Measurements from ENCODE around the gene CST6. TPM values are rescaled to one million over a fixed set of nuclear protein-coding genes. Genes with fewer than 3 reads are reported as not detected.

CST6 gene
- total RNA-seq, 1 donor from 2014 or later, result not detected

- no peak overlapping the region for H3K27ac Mint-ChIP-seq (ENCODE audit: unreplicated experiment)
- no peak overlapping the region for H3K4me3 Mint-ChIP-seq
- no peaks in the 10 kb centered on the region for H3K36me3 Mint-ChIP-seq (ENCODE audit: low read depth)
- no peaks in the 10 kb centered on the region for H3K4me1 Mint-ChIP-seq
- DNase-seq (ENCODE audit: low read depth, low spot score), result no peak
- H3K9me3 Mint-ChIP-seq, result peaks cover 6% of the 10 kb centered on the region
- H3K27me3 Mint-ChIP-seq (ENCODE audit: low read depth), result peaks cover 13% of the 10 kb centered on the region
- TF ChIP-seq CTCF (conservative IDR thresholded peaks at IDR 0.05), result no peak
Observed at GRCh38 chr11:66032957-66033735, 21.3 kb downstream of the CST6 start.

GRCh38 chr11:66035653-66036333 is 24.0 kb downstream of the CST6 start:
- TF ChIP-seq CTCF (conservative IDR thresholded peaks at IDR 0.05), result no peak
- no peaks in the 10 kb centered on the region for H3K36me3 Mint-ChIP-seq (ENCODE audit: low read depth)
- peaks cover 6% of the 10 kb centered on the region for H3K9me3 Mint-ChIP-seq

GRCh38 chr11:66036334-66036710 is 24.5 kb downstream of the CST6 start:
- Mint-ChIP-seq H3K4me3 (no peak overlapping the region), H3K9me3 (peaks cover 6% of the 10 kb centered on the region), H3K4me1 (no peaks in the 10 kb centered on the region), H3K27ac (ENCODE audit: unreplicated experiment) (no peak overlapping the region), H3K36me3 (ENCODE audit: low read depth) (no peaks in the 10 kb centered on the region), H3K27me3 (ENCODE audit: low read depth) (peaks cover 11% of the 10 kb centered on the region)
- no peak for DNase-seq (ENCODE audit: low read depth, low spot score)
- TF ChIP-seq CTCF (conservative IDR thresholded peaks at IDR 0.05), result no peak

More at GRCh38 chr11:66035653-66036333, 24.0 kb downstream of the CST6 start:
- DNase-seq (ENCODE audit: low read depth, low spot score), result no peak
- peaks cover 11% of the 10 kb centered on the region for H3K27me3 Mint-ChIP-seq (ENCODE audit: low read depth)
- no peak overlapping the region for H3K4me3 Mint-ChIP-seq
- no peaks in the 10 kb centered on the region for H3K4me1 Mint-ChIP-seq
- H3K27ac Mint-ChIP-seq (ENCODE audit: unreplicated experiment), result no peak overlapping the region

GRCh38 chr11:66037327-66037726 is 25.5 kb downstream of the CST6 start:
- Mint-ChIP-seq H3K9me3 (peaks cover 6% of the 10 kb centered on the region), H3K4me1 (no peaks in the 10 kb centered on the region), H3K27ac (ENCODE audit: unreplicated experiment) (no peak overlapping the region), H3K36me3 (ENCODE audit: low read depth) (no peaks in the 10 kb centered on the region), H3K4me3 (no peak overlapping the region), H3K27me3 (ENCODE audit: low read depth) (peaks cover 11% of the 10 kb centered on the region)
- no peak for DNase-seq (ENCODE audit: low read depth, low spot score)
- TF ChIP-seq CTCF (conservative IDR thresholded peaks at IDR 0.05), result no peak

GRCh38 chr11:66039765-66040164 is 28.0 kb downstream of the CST6 start:
- no peaks in the 10 kb centered on the region for H3K36me3 Mint-ChIP-seq (ENCODE audit: low read depth)
- H3K9me3 Mint-ChIP-seq, result peaks cover 3% of the 10 kb centered on the region
- H3K27ac Mint-ChIP-seq (ENCODE audit: unreplicated experiment), result no peak overlapping the region
- H3K4me3 Mint-ChIP-seq, result no peak overlapping the region
- H3K4me1 Mint-ChIP-seq, result peaks cover 4% of the 10 kb centered on the region
- DNase-seq (ENCODE audit: low read depth, low spot score), result no peak
- peaks cover 5% of the 10 kb centered on the region for H3K27me3 Mint-ChIP-seq (ENCODE audit: low read depth)
- no peak for TF ChIP-seq CTCF (conservative IDR thresholded peaks at IDR 0.05)
